HG02884 (cell line): ENCODE results near the gene PIK3C2B.
"Not testable (repeated sequence)": the region's sequence is repeated elsewhere in the genome, so short reads cannot be mapped to it uniquely, and the experiment has no call there.

Experiments
- ATAC-seq: cut with Tn5 transposase; IDR thresholded peaks from one replicate; pipeline ENCODE4 v1.9.1; 2021; ENCODE audit warnings: mild to moderate bottlenecking, moderate library complexity; ENCODE audit not compliant: unreplicated experiment

The PIK3C2B gene

GRCh38 chr1:204506969-204507316 lies 12.3 kb upstream of the PIK3C2B start:
- peak; percentile 57 for ATAC-seq

- ATAC-seq = peak; percentile 61
Measured at GRCh38 chr1:204506201-204506968, 11.8 kb upstream of the PIK3C2B start.

GRCh38 chr1:204505674-204506200 lies 11.1 kb upstream of the PIK3C2B start:
- no peak for ATAC-seq

GRCh38 chr1:204503913-204504519 lies 9.4 kb upstream of the PIK3C2B start:
- no peak for ATAC-seq

GRCh38 chr1:204503122-204503912 lies 8.7 kb upstream of the PIK3C2B start:
- ATAC-seq = no peak

GRCh38 chr1:204502241-204502640 lies 7.6 kb upstream of the PIK3C2B start:
- no peak for ATAC-seq

- no peak for ATAC-seq
Measured at GRCh38 chr1:204499511-204500468, 5.2 kb upstream of the PIK3C2B start.

- no peak for ATAC-seq
Measured at GRCh38 chr1:204498981-204499380, 4.4 kb upstream of the PIK3C2B start.

GRCh38 chr1:204495777-204496176 lies 1.2 kb upstream of the PIK3C2B start:
- ATAC-seq = no peak

- ATAC-seq = peak; percentile 32
Measured at GRCh38 chr1:204495078-204495753, 611 bp upstream of the PIK3C2B start.

GRCh38 chr1:204493984-204494280 lies 673 bp downstream of the PIK3C2B start:
- peak; percentile 31 for ATAC-seq

GRCh38 chr1:204493145-204493983 lies 1.2 kb downstream of the PIK3C2B start:
- no peak for ATAC-seq

- ATAC-seq = no peak
Measured at GRCh38 chr1:204491655-204492054, 3.0 kb downstream of the PIK3C2B start.

- no peak for ATAC-seq
Measured at GRCh38 chr1:204487256-204487615, 7.4 kb downstream of the PIK3C2B start.

GRCh38 chr1:204486513-204487255 lies 7.9 kb downstream of the PIK3C2B start:
- not testable (repeated sequence) for ATAC-seq

- no peak for ATAC-seq
Measured at GRCh38 chr1:204483791-204484190, 10.8 kb downstream of the PIK3C2B start.

- no peak for ATAC-seq
Measured at GRCh38 chr1:204480515-204480914, 14.1 kb downstream of the PIK3C2B start.

GRCh38 chr1:204479387-204480136 lies 15.0 kb downstream of the PIK3C2B start:
- ATAC-seq = no peak
